CD4-positive, alpha-beta T cell treated with Interleukin-15 for 4 hours (primary cell): ENCODE results near the gene RALGAPA1.
"Not testable (repeated sequence)": the region's sequence is repeated elsewhere in the genome, so short reads cannot be mapped to it uniquely, and the experiment has no call there.

ENCODE experiments used
- DNase-seq: peaks from one replicate; pipeline ENCODE4 v3.0.0-alpha.2; 2020; ENCODE audit warnings: low spot score

Gene RALGAPA1

DNA sequence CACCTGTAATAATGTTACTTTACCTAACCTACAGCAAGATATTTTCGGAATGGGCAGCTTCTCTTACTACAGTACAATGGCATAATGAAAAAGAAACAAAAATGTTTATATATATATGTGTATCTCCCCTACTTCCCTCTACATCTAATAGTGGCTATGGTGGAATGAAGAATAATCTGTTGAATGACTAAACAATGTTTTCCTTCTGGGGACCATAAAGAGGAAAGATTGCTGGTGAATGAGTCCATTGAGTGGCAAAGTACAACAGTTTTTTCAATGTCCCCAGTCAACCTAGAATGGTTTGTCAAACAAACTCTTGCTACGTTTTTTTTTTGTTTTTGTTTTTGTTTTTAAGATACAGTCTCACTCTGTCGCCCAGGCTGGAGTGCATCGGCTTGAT, 47.2 kb downstream of the RALGAPA1 start:
- no peak for DNase-seq

DNA sequence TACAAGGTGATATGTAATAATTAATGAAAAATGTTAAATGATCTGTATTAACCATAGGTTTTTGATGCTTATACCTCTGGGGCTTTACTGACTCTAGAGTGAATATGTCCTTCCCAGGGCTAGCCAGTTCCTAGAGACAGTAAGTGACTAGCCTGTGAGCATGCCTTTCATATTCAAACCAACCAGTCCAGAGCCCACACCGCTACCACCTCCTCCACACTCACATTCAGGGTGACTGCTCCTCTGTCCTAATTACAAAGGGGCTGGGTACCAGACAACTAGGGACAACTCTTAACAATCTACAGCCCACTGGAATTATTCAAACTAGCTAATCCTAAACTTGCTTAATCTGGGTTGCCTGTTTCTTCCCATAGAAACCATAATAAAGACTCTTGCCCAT, 49.0 kb downstream of the RALGAPA1 start:
- no peak for DNase-seq

DNA sequence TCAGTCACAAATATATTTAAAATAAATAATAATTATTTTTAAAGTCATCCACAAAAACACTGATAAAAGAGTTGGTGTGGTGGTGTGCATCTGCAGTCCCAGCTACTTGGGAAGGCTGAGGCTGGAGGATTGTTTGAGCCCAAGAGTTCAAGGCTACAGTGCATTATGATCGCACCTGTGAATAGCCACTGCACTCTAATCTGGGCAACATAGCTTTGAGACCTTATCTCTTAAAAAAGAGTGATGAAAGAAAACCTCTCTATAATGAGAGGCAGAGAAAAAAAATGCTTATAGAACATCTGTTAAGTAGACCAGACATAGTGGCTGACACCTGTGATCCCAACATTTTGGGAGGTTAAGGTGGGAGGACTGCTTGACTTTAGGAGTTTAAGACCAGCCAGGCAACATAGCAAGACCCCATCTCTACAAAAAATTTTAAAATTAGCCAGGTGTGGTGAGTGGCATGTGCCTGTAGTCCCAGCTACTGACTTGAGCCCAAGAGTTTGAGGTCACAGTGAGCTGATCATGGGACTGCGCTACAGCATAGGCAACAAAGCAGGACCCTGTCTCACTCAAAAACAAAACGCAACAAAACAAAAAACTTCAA, 50.5 kb downstream of the RALGAPA1 start:
- no peak for DNase-seq

DNA sequence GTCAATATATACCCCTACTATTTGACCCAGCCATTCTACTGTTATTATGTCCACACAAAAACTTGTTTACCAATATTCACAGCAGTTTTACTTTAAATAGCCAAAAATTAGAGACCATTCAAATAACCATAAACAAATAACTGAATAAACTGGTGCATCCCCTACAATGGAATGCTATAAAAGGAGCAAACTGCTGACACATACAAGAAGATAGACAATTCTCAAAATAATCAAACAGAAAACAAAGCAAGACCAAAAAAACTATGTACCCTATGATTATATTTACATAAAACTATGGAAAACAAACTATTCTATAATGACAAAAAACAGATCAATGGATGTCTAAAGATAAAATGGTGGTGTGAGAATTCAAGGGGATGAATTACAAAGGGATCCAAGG, 54.4 kb downstream of the RALGAPA1 start:
- no peak for DNase-seq

DNA sequence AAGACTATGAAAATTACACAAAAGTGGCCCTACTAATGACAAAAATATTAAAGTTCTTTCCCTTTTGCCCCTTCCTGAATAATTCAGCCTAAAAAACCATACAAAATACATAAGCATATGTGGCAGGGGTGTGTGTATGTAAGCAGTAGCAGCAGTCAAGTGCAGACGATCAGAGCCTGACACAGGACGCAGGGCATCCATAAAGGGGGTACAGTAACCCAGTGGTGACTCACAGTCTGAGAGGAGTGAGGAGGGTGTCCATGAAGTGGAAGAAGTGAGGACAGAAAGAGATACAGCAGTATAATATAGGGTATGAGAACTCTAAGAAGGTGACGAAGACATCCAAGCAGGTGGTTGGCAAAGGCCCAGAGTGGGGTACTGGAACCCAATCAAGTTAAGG, 56.7 kb downstream of the RALGAPA1 start:
- no peak for DNase-seq

DNA sequence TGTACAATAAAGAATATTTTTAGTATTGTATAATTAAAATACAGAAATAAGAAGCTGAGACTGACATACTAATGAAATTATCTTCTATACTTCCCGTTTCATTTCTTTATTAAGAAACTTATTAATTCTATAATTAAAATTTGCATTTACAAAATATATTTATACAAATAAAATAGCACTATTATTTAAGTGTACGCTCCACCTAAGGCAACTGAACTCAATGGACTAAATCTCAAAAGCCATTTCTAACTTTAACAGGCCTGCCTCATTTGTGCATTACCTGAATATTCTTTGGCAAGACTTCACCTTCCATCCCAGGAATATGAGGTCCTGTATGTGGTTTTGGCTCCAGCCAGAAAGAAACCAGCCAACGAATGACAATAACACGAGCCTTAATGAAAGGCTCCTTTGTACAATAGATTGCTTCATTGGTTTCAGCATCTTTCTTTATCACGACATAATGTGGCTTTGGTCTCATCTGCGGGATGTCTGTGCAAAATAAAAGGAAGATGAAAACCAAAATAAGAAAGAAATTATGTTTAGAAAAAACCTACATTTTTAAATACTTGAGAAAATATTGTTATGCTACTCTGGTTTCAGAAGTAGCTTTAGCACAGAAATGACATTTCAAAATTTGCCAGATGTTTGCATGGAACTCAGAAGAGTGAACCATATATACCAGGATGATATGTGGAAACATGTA, 58.7 kb downstream of the RALGAPA1 start:
- no peak for DNase-seq

DNA sequence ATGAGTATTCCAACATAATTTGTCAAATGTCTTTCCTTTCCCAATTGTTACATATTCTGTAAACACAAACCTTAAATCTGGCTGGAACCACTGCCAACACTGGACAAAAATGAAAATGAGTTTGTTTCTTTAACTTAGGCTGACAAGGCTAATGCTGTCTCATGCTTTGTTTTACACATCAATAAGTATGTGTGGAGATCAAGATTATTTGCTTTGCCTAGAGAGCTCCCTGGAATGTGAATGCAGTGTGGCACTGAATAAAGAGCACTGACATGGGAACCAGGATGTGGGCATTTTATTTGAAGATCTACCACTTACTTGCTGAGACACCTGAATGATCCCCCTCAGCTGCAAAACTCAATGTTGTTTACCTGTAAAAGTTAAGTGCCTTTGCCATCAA, 61.7 kb downstream of the RALGAPA1 start:
- DNase-seq: no peak

DNA sequence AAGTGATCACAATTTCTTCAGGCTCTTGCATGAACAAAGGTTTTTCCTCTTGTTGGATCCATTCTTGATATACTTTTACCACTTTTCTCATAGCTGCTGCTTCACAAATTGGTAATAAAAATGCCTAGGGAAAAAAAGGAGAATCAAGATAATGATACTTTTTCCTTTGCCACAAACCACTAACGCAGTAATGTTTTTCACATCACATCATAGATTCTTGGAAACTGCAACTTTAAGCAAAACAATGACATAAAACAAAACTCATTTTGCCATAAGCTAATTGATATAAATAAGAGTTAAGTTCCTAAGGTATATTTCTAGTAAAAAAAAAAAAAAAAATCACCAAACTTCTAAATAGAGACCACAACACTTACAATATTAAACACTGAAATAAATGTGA, 66.7 kb downstream of the RALGAPA1 start:
- no peak for DNase-seq

DNA sequence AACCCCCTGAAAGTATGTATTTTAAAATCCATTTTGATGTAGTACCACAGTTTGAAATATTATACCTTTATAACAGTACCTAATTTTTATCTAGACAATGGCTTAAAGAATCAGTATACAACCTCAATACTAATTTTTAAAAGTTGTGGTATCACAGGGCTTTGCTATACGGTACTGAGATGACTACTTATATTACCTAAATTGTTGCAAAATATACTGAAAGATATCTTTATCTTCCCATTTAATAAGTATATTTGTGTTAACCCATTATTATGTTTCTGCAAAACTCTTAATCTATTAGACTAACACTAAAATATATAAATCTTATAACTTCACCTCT, 67.1 kb downstream of the RALGAPA1 start:
- no peak for DNase-seq

DNA sequence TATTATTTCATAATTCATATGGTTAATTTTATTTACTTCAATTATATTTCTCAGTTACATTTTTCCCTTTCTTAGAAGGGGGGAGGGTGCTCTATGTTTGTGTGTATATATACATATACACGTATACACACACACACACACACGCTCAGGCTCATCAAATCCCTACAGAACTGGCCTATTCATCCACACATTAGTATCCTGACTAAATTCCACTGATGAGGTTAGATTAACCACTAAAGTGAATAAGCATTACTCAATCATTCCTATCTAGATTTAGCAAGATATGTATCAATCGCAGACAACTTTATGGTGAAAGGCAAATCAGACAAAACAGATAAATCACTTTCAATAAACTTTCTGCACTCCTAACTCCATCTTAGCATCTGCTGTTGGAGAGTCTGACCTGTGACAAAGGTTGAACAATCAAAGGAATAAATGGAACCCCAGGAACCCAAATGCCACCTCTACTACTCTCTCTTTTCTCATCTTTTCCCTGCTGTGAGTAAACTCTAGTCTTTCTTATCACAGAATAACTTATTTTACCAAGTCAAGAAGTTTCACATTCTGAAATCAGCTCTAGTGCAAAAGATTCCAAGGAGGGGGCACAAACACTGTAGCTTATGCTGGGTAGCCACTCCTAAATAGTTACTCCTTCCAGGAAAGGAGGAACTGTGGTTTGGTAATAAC, 67.6 kb downstream of the RALGAPA1 start:
- DNase-seq: no peak

DNA sequence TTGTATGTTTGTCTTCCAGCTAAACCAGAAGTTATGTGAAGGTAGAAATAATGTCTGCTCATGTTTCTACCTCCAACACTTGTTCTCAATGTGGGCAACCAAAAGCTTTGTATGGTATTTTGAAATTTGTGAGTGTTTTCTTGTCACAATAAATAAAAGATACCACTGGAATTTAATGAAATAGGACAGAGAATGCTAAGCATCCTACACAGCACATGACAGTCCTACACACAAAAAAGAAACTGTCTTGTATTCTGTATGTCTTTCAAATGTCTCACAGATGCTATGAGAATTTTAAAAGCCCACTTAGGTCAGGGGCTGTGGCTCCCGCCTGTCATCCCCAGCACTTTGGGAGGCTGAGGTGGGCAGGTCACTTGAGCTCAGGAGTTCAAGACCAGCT, 68.9 kb downstream of the RALGAPA1 start:
- no peak for DNase-seq

DNA sequence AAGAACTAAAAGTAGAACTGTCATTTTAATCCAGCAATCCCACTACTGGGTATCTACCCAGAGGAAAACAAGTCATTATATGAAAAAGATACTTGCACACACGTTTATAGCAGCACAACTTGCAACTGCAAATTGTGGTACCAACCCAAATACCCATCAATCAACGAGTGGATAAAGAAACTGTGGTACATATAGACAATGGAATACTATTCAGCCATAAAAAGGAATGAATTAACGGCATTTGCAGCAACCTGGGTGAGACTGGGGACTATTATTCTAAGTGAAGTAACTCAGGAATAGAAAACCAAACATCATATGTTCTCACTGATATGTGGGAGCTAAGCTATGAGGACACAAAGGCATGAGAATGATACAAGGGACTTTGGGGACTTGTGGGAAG, 73.9 kb downstream of the RALGAPA1 start:
- not testable (repeated sequence) for DNase-seq

DNA sequence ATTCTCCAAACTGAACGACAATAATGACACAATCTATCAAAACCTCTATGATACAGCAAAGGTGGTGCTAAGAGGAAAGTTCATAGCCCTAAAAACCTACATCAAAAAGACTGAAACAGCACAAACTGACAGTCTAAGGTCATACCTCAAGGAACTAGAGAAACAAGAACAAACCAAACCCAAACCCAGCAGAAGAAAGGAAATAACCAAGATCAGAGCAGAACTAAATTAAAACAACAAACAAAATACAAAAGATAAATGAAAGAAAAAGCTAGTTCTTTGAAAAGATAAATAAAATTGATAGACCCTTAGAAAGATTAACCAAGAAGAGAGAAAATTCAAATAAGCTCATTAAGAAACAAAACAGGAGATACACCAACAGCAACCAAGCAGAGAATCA, 75.6 kb downstream of the RALGAPA1 start:
- not testable (repeated sequence) for DNase-seq

DNA sequence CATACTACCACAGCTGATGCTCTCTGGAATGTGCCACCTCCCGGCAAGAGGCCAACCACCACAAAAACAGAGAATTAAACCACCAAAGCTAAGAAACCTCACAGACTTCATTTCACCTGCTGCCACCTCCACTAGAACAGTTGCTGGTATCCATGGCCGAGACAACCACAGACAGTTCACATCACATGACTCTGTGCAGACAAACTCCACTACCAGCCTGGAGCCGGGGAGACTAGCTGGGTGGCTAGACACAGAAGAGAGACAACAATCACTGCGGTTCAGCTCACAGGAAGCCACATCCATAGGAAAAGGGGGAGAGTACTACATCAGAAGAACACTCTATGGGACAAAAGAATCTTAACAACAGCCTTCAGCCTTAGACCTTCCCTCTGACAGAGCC, 78.2 kb downstream of the RALGAPA1 start:
- DNase-seq: no peak

DNA sequence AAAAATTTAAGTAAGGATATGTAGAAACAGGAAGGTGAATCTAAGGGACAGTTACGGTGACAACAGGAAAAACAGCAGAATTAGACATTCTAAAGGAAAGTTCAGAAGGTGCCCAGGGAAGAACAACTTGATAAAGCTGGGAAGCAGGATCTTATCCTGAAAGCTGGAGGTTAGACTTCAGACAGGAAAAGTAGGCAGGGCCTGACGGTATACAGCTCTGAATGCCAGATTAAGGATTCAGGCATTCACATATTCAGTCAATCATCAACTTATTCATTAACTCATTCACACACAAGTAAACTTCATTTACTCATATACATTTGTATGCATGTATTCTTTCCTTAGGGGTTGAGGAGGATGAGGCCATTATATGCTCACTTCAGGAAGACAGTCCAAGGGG, 81.3 kb downstream of the RALGAPA1 start:
- DNase-seq: no peak

DNA sequence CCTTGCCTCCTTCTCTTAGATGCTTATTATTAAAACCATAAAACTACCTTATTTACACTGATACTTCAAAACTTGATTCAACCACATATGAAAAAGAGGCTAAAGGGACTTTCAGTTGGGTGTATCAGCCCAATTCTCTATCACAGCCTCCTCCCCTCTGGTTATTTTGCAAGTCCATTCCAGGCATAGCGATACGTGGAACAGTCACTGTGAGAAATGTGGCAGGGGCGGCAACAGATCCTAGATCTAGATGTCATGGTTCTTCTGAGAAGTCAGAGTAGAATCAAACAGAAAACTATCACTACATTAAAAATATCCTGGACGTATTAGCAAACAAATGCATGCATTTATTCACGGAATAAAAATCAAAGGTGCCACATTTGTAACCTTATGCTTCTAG, 83.2 kb downstream of the RALGAPA1 start:
- DNase-seq: no peak

DNA sequence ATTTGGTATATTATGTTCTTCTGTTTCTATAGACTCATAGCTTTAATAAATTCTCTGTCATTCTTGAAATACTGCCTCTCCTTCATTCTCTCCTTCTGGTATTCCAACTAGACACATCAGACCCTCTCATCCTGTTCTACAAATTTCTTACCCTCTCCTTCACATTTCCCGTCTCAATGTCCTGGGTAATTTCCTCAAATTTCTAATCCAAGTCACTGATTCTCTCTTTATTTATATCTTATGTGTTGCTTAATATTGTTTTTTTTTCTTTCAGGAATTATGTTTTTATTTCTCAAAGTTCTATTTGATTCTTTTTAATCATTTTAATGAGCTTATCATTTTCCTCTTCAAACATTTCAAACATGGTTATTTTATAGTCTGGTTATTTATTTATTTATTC, 94.0 kb downstream of the RALGAPA1 start:
- no peak for DNase-seq

DNA sequence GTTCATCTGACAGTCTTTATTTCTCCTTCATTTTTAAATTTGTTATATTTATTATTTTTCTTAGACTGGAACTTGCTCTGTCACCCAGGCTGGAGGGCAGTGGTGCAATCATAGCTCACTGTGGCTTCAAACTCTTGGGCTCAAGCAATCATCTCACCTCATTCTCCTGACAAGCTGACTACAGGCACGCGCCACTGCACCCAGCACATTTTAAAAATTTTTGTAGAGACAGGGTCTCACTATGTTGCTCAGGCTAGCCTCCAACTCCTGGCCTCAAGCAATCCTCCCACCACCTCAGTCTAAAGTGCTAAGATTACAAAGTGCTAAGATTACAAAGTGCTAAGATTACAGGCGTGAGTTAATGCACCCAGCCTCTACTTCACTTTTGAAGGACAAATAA, 96.6 kb downstream of the RALGAPA1 start:
- no peak for DNase-seq

DNA sequence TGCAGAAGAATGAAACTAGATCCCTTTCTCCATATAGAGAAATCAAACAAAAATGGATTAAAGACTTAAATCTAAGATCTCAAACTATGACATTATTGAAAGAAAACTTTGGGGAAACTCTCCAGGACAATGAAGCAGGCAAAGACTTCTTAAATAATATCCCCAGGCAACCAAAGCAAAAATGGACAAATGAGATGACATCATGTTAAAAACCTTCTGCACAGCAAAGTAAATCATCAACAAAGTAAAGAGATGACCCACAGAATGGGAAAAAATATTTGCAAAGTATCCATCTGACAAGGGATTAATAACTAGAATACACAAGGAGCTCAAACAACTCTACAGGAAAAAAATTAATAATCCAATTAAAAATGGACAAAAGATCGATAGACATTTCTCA, 101.0 kb downstream of the RALGAPA1 start:
- DNase-seq: no peak

DNA sequence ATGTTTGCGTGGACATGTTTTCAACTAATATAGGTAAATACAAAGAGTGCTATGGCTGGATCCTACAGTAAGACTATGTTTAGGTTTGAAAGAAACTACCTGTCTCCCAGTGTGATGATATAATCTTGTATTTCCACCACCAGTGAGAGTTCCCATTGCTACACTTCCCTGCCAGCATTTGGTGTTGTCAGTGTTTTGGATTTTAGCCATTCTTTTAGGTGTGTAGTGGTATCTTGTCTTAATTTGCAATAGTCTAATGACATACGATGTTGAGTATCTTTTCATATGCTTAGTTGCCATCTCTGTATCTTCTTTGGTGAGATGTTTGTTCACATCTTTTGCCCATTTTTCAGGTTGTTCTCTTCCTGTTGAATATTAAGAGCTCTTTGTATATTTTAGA, 103.5 kb downstream of the RALGAPA1 start:
- no peak for DNase-seq

DNA sequence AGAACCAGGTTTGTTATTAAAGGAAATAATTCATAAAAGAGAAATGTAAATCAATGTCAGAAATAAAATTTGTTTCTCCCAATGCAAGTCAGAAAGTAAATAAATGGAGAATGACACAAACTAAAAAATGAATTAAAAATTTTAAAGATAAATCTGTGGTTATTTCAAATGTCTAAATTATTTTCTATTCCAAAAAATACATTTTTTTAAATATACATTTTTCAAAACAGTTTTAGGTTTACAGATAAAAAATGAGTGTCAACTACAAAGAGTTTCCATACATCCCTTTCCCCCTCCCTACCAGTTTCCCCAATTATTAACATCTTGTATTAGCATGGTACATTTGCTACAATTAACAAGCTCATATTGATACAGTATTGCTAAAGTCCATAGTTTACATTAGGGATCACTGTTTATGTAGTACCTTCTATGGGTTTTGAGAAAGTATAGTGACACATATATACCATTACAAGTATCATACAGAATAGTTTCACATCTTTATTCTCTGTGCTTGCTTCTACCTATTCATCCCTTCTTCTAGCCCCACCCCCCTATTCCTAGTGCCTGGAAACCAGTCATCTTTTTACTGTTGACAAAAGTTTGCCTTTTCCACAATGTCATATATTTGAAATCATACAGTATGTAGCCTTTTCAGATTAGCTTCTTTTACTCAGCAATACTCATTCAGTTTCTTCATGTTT, 104.2 kb downstream of the RALGAPA1 start:
- DNase-seq: no peak

DNA sequence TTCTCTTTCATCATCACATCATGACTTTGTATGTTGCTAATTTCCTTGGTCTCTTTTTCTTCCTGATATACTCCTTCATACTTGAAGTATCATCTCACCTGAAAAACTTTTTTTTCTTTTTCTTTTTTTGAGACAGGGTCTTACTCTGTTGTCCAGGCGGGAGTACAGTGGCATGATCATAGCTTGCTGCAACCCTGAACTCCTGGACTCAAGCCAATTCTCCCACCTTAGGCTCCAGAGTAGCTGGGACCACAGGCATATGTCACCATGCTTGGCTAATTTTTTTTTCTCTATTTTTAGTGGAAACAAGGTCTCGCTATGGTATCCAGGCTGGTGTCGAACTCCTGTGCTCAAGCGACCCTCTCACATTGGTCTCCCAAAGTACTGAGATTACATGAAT, 107.6 kb downstream of the RALGAPA1 start:
- DNase-seq: no peak

DNA sequence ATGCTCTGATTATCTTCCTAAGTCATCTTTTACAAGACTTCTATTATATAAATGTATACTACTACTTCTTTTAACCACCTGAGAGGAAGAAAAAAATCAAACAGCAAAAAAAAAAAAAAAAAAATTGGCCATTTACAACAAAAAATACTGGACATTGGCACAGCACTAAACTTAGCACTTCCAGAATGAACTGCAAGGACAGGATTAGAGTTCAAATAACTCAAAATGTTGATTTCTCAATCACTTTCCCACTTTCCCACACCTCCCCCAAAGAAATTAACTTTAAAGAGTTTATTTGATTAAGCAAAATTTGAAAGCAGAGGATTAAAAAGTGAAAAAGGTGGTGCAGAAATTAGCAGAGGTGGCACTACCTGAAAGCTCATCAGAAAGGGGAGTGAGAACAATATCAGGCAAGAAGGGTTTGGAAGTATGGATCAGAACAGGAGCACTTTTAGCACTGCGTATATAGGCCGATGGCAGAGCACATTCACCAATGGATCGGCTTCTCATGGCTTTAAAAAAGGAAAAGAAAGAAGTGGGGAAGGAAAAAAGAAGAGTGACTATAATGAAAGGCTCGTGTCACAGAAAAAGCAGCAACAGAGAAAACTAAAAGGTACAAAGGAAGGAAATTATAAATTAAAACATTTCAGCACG, 109.2 kb downstream of the RALGAPA1 start:
- no peak for DNase-seq
